Stimulated activated CD4-positive, alpha-beta T cell treated with anti-CD3 and anti-CD28 coated beads, Interleukin-15, amount 100 ng/mL, for 48 hours (primary cell): ENCODE measurements around the gene CD2AP.
"Not testable (repeated sequence)": the region's sequence is repeated elsewhere in the genome, so short reads cannot be mapped to it uniquely, and the experiment has no call there.

ENCODE experiments used
- DNase-seq, 2 donors: peaks; one replicate each; pipeline ENCODE4 v3.0.0-alpha.2; 2020; ENCODE audit warnings: low read depth in 2 of 2

CD2AP gene

GRCh38 chr6:47566602-47567001 lies 89.0 kb downstream of the CD2AP start:
- not testable (repeated sequence) for DNase-seq

- DNase-seq: no peak
These were observed 90.0 kb downstream of the CD2AP start for GRCh38 chr6:47567586-47567985.

- DNase-seq: no peak
These were observed 93.9 kb downstream of the CD2AP start for GRCh38 chr6:47571488-47571887.

- DNase-seq: no peak
These were observed 95.5 kb downstream of the CD2AP start for GRCh38 chr6:47573109-47573508.

- no peak for DNase-seq
These were observed 97.2 kb downstream of the CD2AP start for GRCh38 chr6:47574789-47575188.

GRCh38 chr6:47579040-47579439 lies 101.5 kb downstream of the CD2AP start:
- no peak for DNase-seq

- no peak for DNase-seq
These were observed 104.0 kb downstream of the CD2AP start for GRCh38 chr6:47581591-47581990.

GRCh38 chr6:47587493-47587892 lies 109.9 kb downstream of the CD2AP start:
- DNase-seq: no peak

GRCh38 chr6:47592131-47592840 lies 114.7 kb downstream of the CD2AP start:
- no peak for DNase-seq

GRCh38 chr6:47593979-47594378 lies 116.4 kb downstream of the CD2AP start:
- no peak for DNase-seq

- DNase-seq: no peak
These were observed 118.2 kb downstream of the CD2AP start for GRCh38 chr6:47595785-47596184.

- no peak for DNase-seq
These were observed 120.8 kb downstream of the CD2AP start for GRCh38 chr6:47598367-47598766.

GRCh38 chr6:47599512-47599911 lies 121.9 kb downstream of the CD2AP start:
- no peak for DNase-seq

- DNase-seq: no peak
These were observed 125.6 kb downstream of the CD2AP start for GRCh38 chr6:47603227-47603626.

GRCh38 chr6:47603995-47604394 lies 126.4 kb downstream of the CD2AP start:
- no peak for DNase-seq

- DNase-seq: no peak
These were observed 144.4 kb downstream of the CD2AP start for GRCh38 chr6:47621838-47622449.

- no peak for DNase-seq
These were observed 149.2 kb downstream of the CD2AP start for GRCh38 chr6:47626782-47627181.

GRCh38 chr6:47628448-47629272 lies 151.1 kb downstream of the CD2AP start:
- DNase-seq: no peak

GRCh38 chr6:47629954-47630353 lies 152.4 kb downstream of the CD2AP start:
- DNase-seq: no peak

GRCh38 chr6:47630587-47630986 lies 153.0 kb downstream of the CD2AP start:
- no peak for DNase-seq

GRCh38 chr6:47631269-47631772 lies 153.7 kb downstream of the CD2AP start:
- DNase-seq: no peak

GRCh38 chr6:47631797-47632196 lies 154.2 kb downstream of the CD2AP start:
- no peak for DNase-seq

- no peak for DNase-seq
These were observed 155.6 kb downstream of the CD2AP start for GRCh38 chr6:47633141-47633540.
